ENCODE data around the gene RHOF. TPM values are rescaled to one million over a fixed set of nuclear protein-coding genes. Genes with fewer than 3 reads are reported as not detected.

The RHOF gene
- total RNA-seq, 4 donors from 2014 or later, result 22.8 to 105 (median 69.9) TPM

DNA sequence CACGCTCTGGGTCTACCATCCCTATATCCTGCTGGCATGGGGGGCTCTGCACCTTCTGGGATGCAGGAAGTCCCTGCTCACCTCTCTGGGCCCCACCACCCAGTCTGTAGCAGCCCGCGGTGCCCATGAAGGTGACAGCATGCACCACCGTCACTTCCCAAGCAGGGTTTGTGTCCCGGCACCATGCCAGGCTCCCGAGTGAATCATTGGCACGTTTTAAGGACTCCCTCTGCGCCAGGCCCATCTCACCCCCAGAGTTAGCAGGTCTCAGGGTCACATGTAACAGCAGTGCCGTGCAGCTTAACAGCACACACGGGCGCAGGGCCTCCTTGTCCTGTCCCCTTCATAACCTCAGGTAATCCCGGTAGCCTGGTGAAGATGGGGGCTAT, 30.2 kb upstream of the RHOF start:
- intact Hi-C loops (cut with DNase I), result no loop called here
- Histone ChIP-seq H3K27ac (no peak overlapping the region), H3K9me3 (no peaks in the 10 kb centered on the region), H3K27me3 (no peaks in the 10 kb centered on the region), H3K36me3 (peaks cover 57 to 64% of the 10 kb centered on the region in 2 donors), H3K4me1 (no peaks in the 10 kb centered on the region), H3K4me3 (replicated peaks in 1 of 3) (no peak overlapping the region)
- DNase-seq, result no peak
- TF ChIP-seq CTCF (IDR thresholded peaks at IDR 0.05) (no peak), POLR2A (IDR thresholded peaks at IDR 0.05) (no peak)
- WGBS, 2 donors, result 78 to 86% methylated on average over 9 to 11 of the region's 12 CpGs

DNA sequence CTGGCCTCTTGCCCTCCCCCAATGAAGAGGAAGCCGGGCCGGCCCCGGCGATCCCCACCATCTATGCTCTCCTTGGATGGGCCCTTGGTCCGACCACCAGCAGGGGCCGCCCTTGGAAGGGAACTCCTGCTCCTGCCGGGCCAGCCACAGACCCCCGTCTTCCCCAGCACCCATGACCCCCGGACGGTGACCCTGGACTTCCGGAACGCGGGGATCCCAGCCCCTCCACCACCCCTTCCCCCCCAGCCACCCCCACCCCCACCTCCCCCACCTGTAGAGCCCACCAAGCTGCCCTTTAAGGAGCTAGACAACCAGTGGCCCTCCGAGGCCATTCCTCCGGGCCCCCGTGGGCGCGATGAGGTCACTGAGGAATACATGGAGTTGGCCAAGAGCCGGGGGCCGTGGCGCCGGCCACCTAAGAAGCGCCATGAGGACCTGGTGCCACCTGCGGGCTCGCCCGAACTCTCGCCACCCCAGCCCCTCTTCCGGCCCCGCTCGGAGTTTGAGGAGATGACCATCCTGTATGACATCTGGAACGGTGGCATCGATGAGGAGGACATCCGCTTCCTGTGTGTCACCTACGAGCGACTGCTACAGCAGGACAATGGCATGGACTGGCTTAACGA, 29.7 kb upstream of the RHOF start:
- no peak overlapping the region for H3K27ac ChIP-seq
- TF ChIP-seq CTCF (IDR thresholded peaks at IDR 0.05) (no peak), POLR2A (IDR thresholded peaks at IDR 0.05) (no peak)
- 92 to 93% methylated on average over 18 to 23 of the region's 36 CpGs for WGBS, 2 donors
- H3K4me3 ChIP-seq (replicated peaks in 1 of 3), result no peak overlapping the region
- intact Hi-C loops (cut with DNase I), result no loop called here
- no peaks in the 10 kb centered on the region for H3K4me1 ChIP-seq
- no peak for DNase-seq
- peaks cover 57 to 64% of the 10 kb centered on the region in 2 donors for H3K36me3 ChIP-seq
- no peaks in the 10 kb centered on the region for H3K9me3 ChIP-seq
- H3K27me3 ChIP-seq, result no peaks in the 10 kb centered on the region

DNA sequence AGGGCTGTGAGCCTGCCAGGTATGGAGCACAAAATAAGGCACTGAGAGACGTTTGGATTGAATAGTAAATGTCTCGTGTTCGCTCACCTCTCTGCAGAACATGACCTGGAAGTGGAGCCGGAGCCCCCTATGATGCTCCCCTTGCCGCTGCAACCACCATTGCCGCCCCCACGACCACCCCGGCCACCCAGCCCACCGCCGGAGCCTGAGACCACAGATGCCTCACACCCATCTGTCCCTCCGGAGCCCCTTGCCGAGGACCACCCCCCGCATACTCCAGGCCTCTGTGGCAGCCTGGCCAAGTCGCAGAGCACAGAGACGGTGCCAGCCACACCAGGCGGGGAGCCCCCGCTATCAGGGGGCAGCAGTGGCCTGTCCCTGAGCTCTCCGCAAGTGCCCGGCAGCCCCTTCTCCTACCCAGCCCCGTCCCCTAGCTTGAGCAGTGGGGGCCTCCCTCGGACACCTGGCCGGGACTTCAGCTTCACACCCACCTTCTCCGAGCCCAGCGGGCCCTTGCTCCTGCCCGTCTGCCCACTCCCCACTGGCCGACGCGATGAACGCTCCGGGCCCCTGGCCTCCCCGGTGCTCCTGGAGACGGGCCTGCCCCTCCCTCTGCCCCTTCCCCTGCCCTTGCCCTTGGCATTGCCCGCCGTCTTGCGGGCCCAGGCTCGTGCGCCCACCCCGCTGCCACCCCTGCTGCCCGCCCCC, 29.1 kb upstream of the RHOF start:
- TF ChIP-seq POLR2A (IDR thresholded peaks at IDR 0.05), result no peak
- TF ChIP-seq CTCF (IDR thresholded peaks at IDR 0.05), result no peak
- H3K27me3 ChIP-seq, result no peaks in the 10 kb centered on the region
- no peaks in the 10 kb centered on the region for H3K4me1 ChIP-seq
- WGBS, 2 donors, result 93 to 95% methylated on average over 26 to 39 of the region's 39 CpGs
- intact Hi-C loops (cut with DNase I), result no loop called here
- H3K4me3 ChIP-seq (replicated peaks in 1 of 3), result no peak overlapping the region
- peaks cover 57 to 64% of the 10 kb centered on the region in 2 donors for H3K36me3 ChIP-seq
- no peak for DNase-seq
- no peaks in the 10 kb centered on the region for H3K9me3 ChIP-seq
- no peak overlapping the region for H3K27ac ChIP-seq

DNA sequence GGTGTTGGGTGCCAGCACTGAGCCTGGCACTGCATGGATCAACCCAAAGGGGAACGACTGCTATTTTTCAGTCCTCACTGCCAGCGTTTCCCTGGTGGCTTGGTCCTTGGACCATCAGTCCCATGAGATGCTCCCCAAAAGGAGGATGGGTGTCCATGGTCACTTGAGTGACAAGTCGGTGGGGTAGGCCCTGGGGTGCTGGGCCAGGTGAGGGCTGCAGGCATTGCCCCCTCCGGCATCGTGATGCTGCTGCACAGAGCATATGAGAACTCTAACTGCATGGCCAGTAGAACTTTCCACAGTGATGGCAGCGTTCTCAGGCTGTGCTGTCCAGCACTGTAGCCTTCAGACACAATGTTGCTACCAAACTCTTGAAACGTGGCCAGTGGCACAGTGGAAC, 26.6 kb upstream of the RHOF start:
- no peak for TF ChIP-seq POLR2A (IDR thresholded peaks at IDR 0.05)
- WGBS, 2 donors, result 80 to 93% methylated on average over 7 of the region's 7 CpGs
- no peak for DNase-seq
- Histone ChIP-seq H3K27ac (no peak overlapping the region), H3K4me3 (replicated peaks in 1 of 3) (no peak overlapping the region), H3K9me3 (no peaks in the 10 kb centered on the region), H3K27me3 (no peaks in the 10 kb centered on the region), H3K36me3 (peaks cover 60 to 76% of the 10 kb centered on the region in 2 donors), H3K4me1 (no peaks in the 10 kb centered on the region)
- intact Hi-C loops (cut with DNase I), result no loop called here

DNA sequence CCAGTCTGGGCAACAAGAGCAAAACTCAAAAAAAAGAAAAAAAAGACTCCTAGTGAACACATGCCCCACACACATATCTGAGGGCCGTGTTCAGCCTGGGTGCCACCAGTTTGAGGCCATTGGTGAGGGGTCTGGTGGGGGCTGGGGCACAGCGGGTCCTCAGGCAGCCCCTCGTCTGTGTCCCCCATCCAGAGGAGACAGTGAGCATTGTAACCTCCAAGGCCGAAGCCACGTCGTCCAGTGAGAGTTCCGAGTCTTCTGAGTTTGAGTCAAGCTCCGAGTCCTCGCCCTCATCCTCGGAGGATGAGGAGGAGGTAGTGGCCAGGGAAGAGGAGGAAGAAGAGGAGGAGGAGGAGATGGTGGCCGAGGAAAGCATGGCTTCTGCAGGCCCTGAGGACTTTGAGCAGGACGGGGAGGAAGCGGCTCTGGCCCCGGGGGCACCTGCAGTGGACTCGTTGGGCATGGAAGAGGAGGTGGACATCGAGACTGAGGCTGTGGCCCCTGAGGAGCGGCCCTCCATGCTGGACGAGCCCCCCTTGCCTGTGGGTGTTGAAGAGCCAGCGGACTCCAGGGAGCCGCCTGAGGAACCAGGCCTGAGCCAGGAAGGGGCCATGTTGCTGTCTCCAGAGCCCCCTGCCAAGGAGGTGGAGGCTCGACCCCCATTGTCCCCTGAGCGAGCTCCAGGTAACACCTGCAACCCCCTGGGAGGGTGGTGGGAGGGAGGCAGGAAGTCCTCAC, 25.9 kb upstream of the RHOF start:
- no peak for DNase-seq
- intact Hi-C loops (cut with DNase I), result no loop called here
- peaks cover 60 to 83% of the 10 kb centered on the region in 2 donors for H3K36me3 ChIP-seq

More for the DNA sequence above, 25.9 kb upstream of the RHOF start:
- Histone ChIP-seq H3K4me3 (replicated peaks in 1 of 3) (no peak overlapping the region), H3K9me3 (no peaks in the 10 kb centered on the region), H3K27me3 (no peaks in the 10 kb centered on the region), H3K27ac (no peak overlapping the region), H3K4me1 (no peaks in the 10 kb centered on the region)
- TF ChIP-seq POLR2A (IDR thresholded peaks at IDR 0.05), result no peak
- TF ChIP-seq CTCF (IDR thresholded peaks at IDR 0.05), result no peak
- 91 to 93% methylated on average over 22 of the region's 22 CpGs for WGBS, 2 donors
